Gastrocnemius medialis (tissue), 4 donors: ENCODE measurements around the gene ARL2BP.

Source experiments
- CTCF ChIP-seq, 5 experiments: fragments of 450-650 bp in 3 of 5; fragments of 200-600 bp in 2 of 5; sonication (generic) in 2 of 5; IDR thresholded peaks in 4 of 5; conservative IDR thresholded peaks in 1 of 5; 1 replicate in 4 of 5; 2 replicates in 1 of 5; pipeline ENCODE4 v1.5.1; 2016 to 2019; ENCODE audit warnings: antibody characterized with exemption in 5 of 5, mild to moderate bottlenecking in 3 of 5, moderate library complexity in 3 of 5
- POLR2A ChIP-seq, 2 donors: fragments of 450-650 bp; IDR thresholded peaks; one replicate each; pipeline ENCODE4 v1.6.1; 2017; ENCODE audit warnings: antibody characterized with exemption in 2 of 2, mild to moderate bottlenecking in 2 of 2, moderate library complexity in 2 of 2

- no peak for TF ChIP-seq CTCF (IDR thresholded peaks at IDR 0.05 in 4 of 5, conservative IDR thresholded peaks at IDR 0.05 in 1 of 5)
- TF ChIP-seq POLR2A (IDR thresholded peaks at IDR 0.05): no peak
Observed at GRCh38 chr16:57283959-57284208, 38.8 kb downstream of the ARL2BP start.
